ENCODE data around the gene F3. TPM values are rescaled to one million over a fixed set of nuclear protein-coding genes. Genes with fewer than 3 reads are reported as not detected.

Gene F3
- total and polyA plus RNA-seq, 9 of the 15 experiments (the other 6 are each of a cell fraction or from before 2014, with no cell fraction given): 0.24 to 0.28 TPM; not detected in 7

DNA sequence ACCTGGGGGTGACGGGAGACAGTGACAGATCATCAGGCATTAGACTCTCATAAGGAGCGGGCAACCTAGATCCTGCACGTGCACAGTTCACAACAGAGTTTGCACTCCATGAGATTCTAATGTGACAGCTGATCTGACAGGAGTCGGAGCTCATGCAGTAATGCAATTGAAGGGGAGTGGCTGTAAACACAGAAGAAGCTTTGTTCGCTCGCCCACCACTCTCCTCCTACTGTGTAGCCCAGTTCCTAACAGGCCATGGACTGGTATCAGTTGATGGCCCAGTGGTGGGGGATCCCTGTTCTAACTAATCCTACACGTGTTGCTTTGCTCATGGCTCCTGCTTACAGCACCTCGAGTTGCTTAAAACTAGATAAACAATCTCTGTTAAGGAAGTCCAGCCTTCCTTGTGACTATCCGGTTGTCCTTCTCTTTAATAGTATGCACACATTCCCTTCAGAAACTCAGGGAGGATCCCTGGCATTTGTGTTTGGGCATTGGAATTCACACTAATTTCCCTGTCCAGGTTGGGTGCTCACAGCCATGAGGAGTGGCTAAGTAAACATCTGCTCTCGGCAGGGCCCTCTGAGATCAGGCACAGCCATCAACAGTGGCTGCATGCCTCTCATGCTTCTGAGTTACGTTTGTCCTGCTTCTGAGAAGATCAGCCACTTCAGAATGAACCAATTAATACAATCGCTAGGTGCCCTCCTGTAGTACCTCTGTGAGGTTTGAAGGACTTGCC is 21.1 kb upstream of the F3 start:
- WGBS (ENCODE audit: insufficient coverage, low coverage, missing lambda C conversion rate): under 1% methylated on average over 12 of the region's 12 CpGs
- H3K9ac ChIP-seq (ENCODE audit: insufficient read depth in 1 of 2, low read depth in 2 of 2, low read length in 2 of 2): no peak overlapping the region
- DNase-seq (ENCODE audit: extremely low read depth in 1 of 4, low spot score in 3 of 4): no peak
- in situ Hi-C loops (cut with MboI) (no loop called here), intact Hi-C loops (cut with micrococcal nuclease) (no loop called here)
- H3K79me2 ChIP-seq (ENCODE audit: control insufficient read depth, insufficient read depth, low read length): no peaks in the 10 kb centered on the region
- no peak overlapping the region for H3K4me2 ChIP-seq (ENCODE audit: insufficient read depth, low read length)
- H3K4me1 ChIP-seq (replicated peaks in 1 of 2; ENCODE audit: control insufficient read depth in 2 of 2, insufficient read depth in 2 of 2, low read length in 2 of 2): no peaks in the 10 kb centered on the region
- no TSS peak for BruUV-seq (replicated peaks)
- H3K4me3 ChIP-seq: no peak overlapping the region
- no peaks in the 10 kb centered on the region for H3K36me3 ChIP-seq (ENCODE audit: control insufficient read depth, insufficient read depth, low read length)
- ChIA-PET POLR2A (no interaction called here), CTCF (ENCODE audit: low intra/inter-chr PET ratio) (no interaction called here)
- H3K9me3 ChIP-seq (replicated peaks; ENCODE audit: control insufficient read depth, insufficient read depth, low read depth, low read length): no peaks in the 10 kb centered on the region
- peaks cover 0 to 4% of the 10 kb centered on the region in 2 experiments; a peak in 3 of 5 replicates for H3K27me3 ChIP-seq (ENCODE audit: control insufficient read depth in 2 of 2, insufficient read depth in 2 of 2, low read length in 2 of 2)
- H2AFZ ChIP-seq (ENCODE audit: low read depth, low read length): no peak overlapping the region
- no peak for ATAC-seq
- TF ChIP-seq ZNF445 (CRISPR knock-in tag; IDR thresholded peaks at IDR 0.05; ENCODE audit: low read depth) (no peak), SIRT6 (IDR thresholded peaks at IDR 0.05; ENCODE audit: low read depth, low read length) (no peak), KDM1A (IDR thresholded peaks at IDR 0.05) (no peak)
- TF ChIP-seq, protein P1, sequence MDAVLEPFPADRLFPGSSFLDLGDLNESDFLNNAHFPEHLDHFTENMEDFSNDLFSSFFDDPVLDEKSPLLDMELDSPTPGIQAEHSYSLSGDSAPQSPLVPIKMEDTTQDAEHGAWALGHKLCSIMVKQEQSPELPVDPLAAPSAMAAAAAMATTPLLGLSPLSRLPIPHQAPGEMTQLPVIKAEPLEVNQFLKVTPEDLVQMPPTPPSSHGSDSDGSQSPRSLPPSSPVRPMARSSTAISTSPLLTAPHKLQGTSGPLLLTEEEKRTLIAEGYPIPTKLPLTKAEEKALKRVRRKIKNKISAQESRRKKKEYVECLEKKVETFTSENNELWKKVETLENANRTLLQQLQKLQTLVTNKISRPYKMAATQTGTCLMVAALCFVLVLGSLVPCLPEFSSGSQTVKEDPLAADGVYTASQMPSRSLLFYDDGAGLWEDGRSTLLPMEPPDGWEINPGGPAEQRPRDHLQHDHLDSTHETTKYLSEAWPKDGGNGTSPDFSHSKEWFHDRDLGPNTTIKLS (IDR thresholded peaks at IDR 0.05; ENCODE audit: borderline replicate concordance, low read depth): no peak
- no peaks in the 10 kb centered on the region for H3K9me1 ChIP-seq (ENCODE audit: control insufficient read depth, insufficient read depth, low read length)
- H4K20me1 ChIP-seq (replicated peaks; ENCODE audit: control insufficient read depth, insufficient read depth, low read length): no peaks in the 10 kb centered on the region
- FAIRE-seq: no peak
- H3K27ac ChIP-seq (ENCODE audit: extremely low read depth, low read depth, low read length): no peak overlapping the region

Data from K562 (cell line).